GM21447 (cell line): ENCODE results near the gene ATP6V0C.
"Not testable (repeated sequence)": the region's sequence is repeated elsewhere in the genome, so short reads cannot be mapped to it uniquely, and the experiment has no call there.

Source experiments
- ATAC-seq: cut with Tn5 transposase; IDR thresholded peaks from one replicate; pipeline ENCODE4 v1.9.1; 2021; ENCODE audit not compliant: unreplicated experiment

Gene ATP6V0C

GRCh38 chr16:2540912-2541311 lies 27.2 kb downstream of the ATP6V0C start:
- ATAC-seq = not testable (repeated sequence)

- ATAC-seq = not testable (repeated sequence)
These were observed 27.7 kb downstream of the ATP6V0C start for GRCh38 chr16:2541409-2541808.

GRCh38 chr16:2543771-2544170 lies 30.0 kb downstream of the ATP6V0C start:
- not testable (repeated sequence) for ATAC-seq

- not testable (repeated sequence) for ATAC-seq
These were observed 36.6 kb downstream of the ATP6V0C start for GRCh38 chr16:2550283-2550878.

GRCh38 chr16:2551420-2551889 lies 37.7 kb downstream of the ATP6V0C start:
- ATAC-seq = not testable (repeated sequence)

GRCh38 chr16:2554709-2555425 lies 41.1 kb downstream of the ATP6V0C start:
- not testable (repeated sequence) for ATAC-seq

- not testable (repeated sequence) for ATAC-seq
These were observed 43.4 kb downstream of the ATP6V0C start for GRCh38 chr16:2557150-2557549.

- peak; percentile 68 for ATAC-seq
These were observed 46.5 kb downstream of the ATP6V0C start for GRCh38 chr16:2560131-2560797.

GRCh38 chr16:2560798-2561133 lies 47.0 kb downstream of the ATP6V0C start:
- ATAC-seq = peak; percentile 62

GRCh38 chr16:2567506-2567905 lies 53.8 kb downstream of the ATP6V0C start:
- not testable (repeated sequence) for ATAC-seq

- ATAC-seq = not testable (repeated sequence)
These were observed 54.8 kb downstream of the ATP6V0C start for GRCh38 chr16:2568573-2568972.
